Subcutaneous adipose tissue (tissue), 4 donors: ENCODE data around the gene TCEA2. TPM values are rescaled to one million over a fixed set of nuclear protein-coding genes. Genes with fewer than 3 reads are reported as not detected.

Source experiments
- CTCF ChIP-seq: fragments of 450-650 bp; IDR thresholded peaks from one replicate; pipeline ENCODE4 v1.5.1; 2016; ENCODE audit warnings: low read depth, mild to moderate bottlenecking, control low read depth, antibody characterized with exemption, moderate library complexity
- total RNA-seq, 4 donors: library from RNA; depleted of rRNA; stranded (reverse); fragments of >200 nt; gene quantifications; one replicate each; pipeline ENCODE4 v1.1.0, GENCODE V29; 2016

TCEA2 gene
- total RNA-seq, 4 donors from 2014 or later, result 30.8 to 36.9 (median 33.2) TPM

- no peak for TF ChIP-seq CTCF
Measured at GRCh38 chr20:64074963-64075362, 12.0 kb downstream of the TCEA2 start.

- TF ChIP-seq CTCF, result no peak
Measured at GRCh38 chr20:64075556-64075955, 12.6 kb downstream of the TCEA2 start.

GRCh38 chr20:64076061-64076997 is 13.3 kb downstream of the TCEA2 start:
- no peak for TF ChIP-seq CTCF

GRCh38 chr20:64077094-64077493 is 14.1 kb downstream of the TCEA2 start:
- no peak for TF ChIP-seq CTCF

GRCh38 chr20:64077541-64077875 is 14.5 kb downstream of the TCEA2 start:
- no peak for TF ChIP-seq CTCF

- no peak for TF ChIP-seq CTCF
Measured at GRCh38 chr20:64077876-64078551, 15.0 kb downstream of the TCEA2 start.

- TF ChIP-seq CTCF, result no peak
Measured at GRCh38 chr20:64078934-64079272, 15.9 kb downstream of the TCEA2 start.
